Astrocyte (in vitro differentiated cells and primary cell): ENCODE measurements around the gene CYP27B1. TPM values are rescaled to one million over a fixed set of nuclear protein-coding genes. Genes with fewer than 3 reads are reported as not detected.
A peak's percentile ranks its signal among the peaks of the same experiment; 100 is the strongest.

ENCODE experiments used
- DNase-seq: peaks from one replicate; pipeline ENCODE4 v3.0.0-alpha.2; 2010; ENCODE audit warnings: low read depth
- FAIRE-seq: peaks from 2 replicates; lab custom pipeline; 2011; peaks lifted over from hg19 to GRCh38; lab: Jason Lieb, UNC
- H2AFZ ChIP-seq: 2 replicates; pipeline ENCODE4 v1.6.0; 2012; ENCODE audit warnings: low read depth, low read length, inconsistent platforms
- H3K27ac ChIP-seq: 2 replicates; pipeline ENCODE4 v1.5.1; 2011; ENCODE audit warnings: low read depth, low read length, inconsistent platforms
- H3K27me3 ChIP-seq: 2 replicates; pipeline ENCODE4 v1.6.0; 2011; ENCODE audit warnings: low read length, inconsistent platforms; ENCODE audit not compliant: insufficient read depth
- H3K36me3 ChIP-seq: 2 replicates; pipeline ENCODE4 v1.5.1; 2011; ENCODE audit warnings: low read length, inconsistent platforms; ENCODE audit not compliant: insufficient read depth
- H3K4me1 ChIP-seq: 2 replicates; pipeline ENCODE4 v1.5.1; 2011; ENCODE audit warnings: low read length, inconsistent platforms; ENCODE audit not compliant: insufficient read depth
- H3K4me2 ChIP-seq: 2 replicates; pipeline ENCODE4 v1.6.0; 2012; ENCODE audit warnings: low read length, inconsistent platforms
- H3K4me3 ChIP-seq: 2 replicates; pipeline ENCODE4 v1.5.1; 2011; ENCODE audit warnings: low read depth, mild to moderate bottlenecking, low read length, inconsistent platforms; ENCODE audit not compliant: insufficient read depth
- H3K79me2 ChIP-seq: 2 replicates; pipeline ENCODE4 v1.6.0; 2012; ENCODE audit warnings: mild to moderate bottlenecking, low read length, inconsistent platforms; ENCODE audit not compliant: insufficient read depth
- H3K9ac ChIP-seq: 2 replicates; pipeline ENCODE4 v1.6.0; 2012; ENCODE audit warnings: mild to moderate bottlenecking, low read length, inconsistent platforms
- H3K9me3 ChIP-seq: 2 replicates; pipeline ENCODE4 v1.5.1; 2012; ENCODE audit warnings: low read depth, mild to moderate bottlenecking, low read length, inconsistent platforms; ENCODE audit not compliant: insufficient read depth
- H4K20me1 ChIP-seq: 2 replicates; pipeline ENCODE4 v1.6.0; 2012; ENCODE audit warnings: low read length, inconsistent platforms; ENCODE audit not compliant: insufficient read depth
- H3K27ac Mint-ChIP-seq: one replicate; pipeline ENCODE4 v1.8.0; 2021; ENCODE audit warnings: mild to moderate bottlenecking, mixed read lengths; ENCODE audit not compliant: unreplicated experiment
- H3K27me3 Mint-ChIP-seq: one replicate; pipeline ENCODE4 v1.8.0; 2021; ENCODE audit warnings: low read depth, mixed read lengths; ENCODE audit not compliant: unreplicated experiment
- H3K36me3 Mint-ChIP-seq: one replicate; pipeline ENCODE4 v1.8.0; 2021; ENCODE audit warnings: low read depth, mixed read lengths; ENCODE audit not compliant: unreplicated experiment
- H3K4me1 Mint-ChIP-seq: one replicate; pipeline ENCODE4 v1.8.0; 2021; ENCODE audit warnings: low read depth, mixed read lengths; ENCODE audit not compliant: unreplicated experiment
- H3K4me3 Mint-ChIP-seq: one replicate; pipeline ENCODE4 v1.8.0; 2021; ENCODE audit warnings: mild to moderate bottlenecking, moderate library complexity, mixed read lengths; ENCODE audit not compliant: unreplicated experiment
- H3K9me3 Mint-ChIP-seq: one replicate; pipeline ENCODE4 v1.8.0; 2021; ENCODE audit warnings: mild to moderate bottlenecking, mixed read lengths; ENCODE audit not compliant: unreplicated experiment
- CTCF ChIP-seq: IDR thresholded peaks from 2 replicates; pipeline ENCODE4 v1.5.1; 2011; ENCODE audit warnings: low read depth, mild to moderate bottlenecking, inconsistent platforms, low read length, moderate library complexity; ENCODE audit not compliant: insufficient read depth
- EZH2 ChIP-seq: IDR thresholded peaks from 2 replicates; pipeline ENCODE4 v1.6.1; 2012; ENCODE audit warnings: mild to moderate bottlenecking, low read length, inconsistent platforms; ENCODE audit not compliant: insufficient read depth
- total RNA-seq: library from RNA; stranded (reverse); gene quantifications from 2 replicates; pipeline ENCODE4 v1.2.1, GENCODE V29; 2021

CYP27B1 gene
- total RNA-seq, 1 donor from 2014 or later: 1.5 TPM

- peak within 1 kb of the TSS; percentile 99 for H3K27ac Mint-ChIP-seq
- Histone ChIP-seq H3K9me3 (no peaks in the 10 kb centered on the region), H3K9ac (peak within 1 kb of the TSS; percentile 97), H2AFZ (peak within 1 kb of the TSS; percentile 97), H3K36me3 (peaks cover 2% of the 10 kb centered on the region), H4K20me1 (no peaks in the 10 kb centered on the region), H3K4me1 (peaks cover 12% of the 10 kb centered on the region), H3K79me2 (peaks cover 16% of the 10 kb centered on the region), H3K27me3 (peaks cover under 1% of the 10 kb centered on the region), H3K4me3 (peak within 1 kb of the TSS; percentile 85), H3K4me2 (peak within 1 kb of the TSS; percentile 95), H3K27ac (peak within 1 kb of the TSS; percentile 96)
- peaks cover 9% of the 10 kb centered on the region for H3K27me3 Mint-ChIP-seq
- H3K4me1 Mint-ChIP-seq: peaks cover 6% of the 10 kb centered on the region
- TF ChIP-seq EZH2: no peak
- no peak for TF ChIP-seq CTCF
- DNase-seq: peak; percentile 94
- peaks cover 18% of the 10 kb centered on the region for H3K36me3 Mint-ChIP-seq
- H3K4me3 Mint-ChIP-seq: peak within 1 kb of the TSS; percentile 86
- no peak for FAIRE-seq
- no peaks in the 10 kb centered on the region for H3K9me3 Mint-ChIP-seq
Measured at GRCh38 chr12:57771873-57772428, 5.1 kb upstream of the CYP27B1 start, which contains the start of gene METTL1. Gene METTL1, minus strand, starts transcription at chr12:57772105. Its CDS starts 22 bp downstream, at chr12:57772083.

- H3K27ac ChIP-seq: peak overlapping the region; percentile 96
- peaks cover 18% of the 10 kb centered on the region for H3K36me3 Mint-ChIP-seq
- H3K4me1 Mint-ChIP-seq: peaks cover 9% of the 10 kb centered on the region
- peaks cover 15% of the 10 kb centered on the region for H3K27me3 Mint-ChIP-seq
- H3K27ac Mint-ChIP-seq: peak overlapping the region; percentile 99
- peak overlapping the region; percentile 86 for H3K4me3 Mint-ChIP-seq
- no peaks in the 10 kb centered on the region for H3K9me3 Mint-ChIP-seq
- peak overlapping the region; percentile 95 for H3K4me2 ChIP-seq
- H3K36me3 ChIP-seq: peaks cover 2% of the 10 kb centered on the region
- DNase-seq (peak; percentile 86), FAIRE-seq (no peak)
- peaks cover 6% of the 10 kb centered on the region for H3K27me3 ChIP-seq
- peak overlapping the region; percentile 85 for H3K4me3 ChIP-seq
- H3K79me2 ChIP-seq: peaks cover 16% of the 10 kb centered on the region
- H3K9ac ChIP-seq: peak overlapping the region; percentile 97
- no peaks in the 10 kb centered on the region for H4K20me1 ChIP-seq
- no peaks in the 10 kb centered on the region for H3K9me3 ChIP-seq
- TF ChIP-seq EZH2 (no peak), CTCF (no peak)
- H2AFZ ChIP-seq: peak overlapping the region; percentile 97
- H3K4me1 ChIP-seq: peaks cover 18% of the 10 kb centered on the region
Measured at GRCh38 chr12:57771236-57771872, 4.5 kb upstream of the CYP27B1 start.
